HFF-Myc (cell line): Measurements from ENCODE around the gene PPP1R14D.
"Not testable (repeated sequence)": the region's sequence is repeated elsewhere in the genome, so short reads cannot be mapped to it uniquely, and the experiment has no call there.

Experiments
- DNase-seq: peaks from one replicate; pipeline ENCODE4 v3.0.0-alpha.2; 2011; ENCODE audit warnings: low read depth; ENCODE audit errors: extremely low read depth
- H3K4me3 ChIP-seq: replicated peaks from 2 replicates; pipeline ENCODE4 v1.5.1; 2011; ENCODE audit warnings: low read depth, mild to moderate bottlenecking, control low read depth, low read length
- TF ChIP-seq, protein P1 (sequence below): IDR thresholded peaks from 2 replicates; pipeline ENCODE4 v1.5.1; 2012; ENCODE audit warnings: mild to moderate bottlenecking, low read depth, low read length, control low read depth; ENCODE audit errors: missing control alignments

Gene PPP1R14D

DNA sequence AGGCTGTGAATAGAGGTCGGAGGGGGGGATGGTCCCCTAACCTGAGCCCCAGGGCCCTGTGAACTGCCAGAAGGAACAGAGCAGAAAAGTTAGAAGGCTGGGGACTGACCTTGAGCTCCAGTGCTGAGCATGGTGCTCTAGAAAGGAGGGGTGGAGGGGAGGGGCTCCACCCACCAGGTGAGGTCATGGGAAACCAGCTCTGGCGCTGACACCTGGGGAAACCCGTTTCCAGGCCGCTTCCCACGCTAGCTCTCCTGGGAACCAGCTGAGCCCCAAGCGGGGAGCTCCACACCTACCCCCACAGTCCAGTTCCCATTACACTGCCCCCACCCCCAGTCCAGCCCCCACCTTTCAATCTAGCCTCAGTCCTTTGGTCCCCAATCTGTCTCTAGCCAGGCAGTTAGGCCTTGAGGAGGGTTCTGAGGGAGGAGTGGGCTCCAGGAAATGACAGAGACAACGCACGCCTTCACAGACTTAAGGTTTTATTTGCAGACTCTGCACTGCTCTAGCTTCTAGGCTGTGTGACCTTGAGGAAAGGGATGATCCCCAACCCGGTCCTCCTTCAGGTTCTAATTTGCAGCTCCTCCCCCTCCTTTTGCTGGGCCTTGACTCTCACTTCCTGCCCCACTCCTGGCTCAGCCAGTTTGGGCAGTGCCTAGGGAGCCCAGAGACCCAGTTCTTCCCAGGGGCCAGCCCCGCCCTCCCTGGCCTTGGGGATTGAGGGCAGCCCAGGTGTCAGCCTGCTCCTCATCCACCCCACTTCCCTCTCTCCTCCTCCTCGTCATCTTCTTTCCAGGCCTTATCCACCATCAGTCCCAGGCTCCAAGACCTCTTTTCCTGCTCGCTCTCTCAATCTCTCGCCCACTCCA lies 43.5 kb upstream of the PPP1R14D start:
- TF ChIP-seq, protein P1, sequence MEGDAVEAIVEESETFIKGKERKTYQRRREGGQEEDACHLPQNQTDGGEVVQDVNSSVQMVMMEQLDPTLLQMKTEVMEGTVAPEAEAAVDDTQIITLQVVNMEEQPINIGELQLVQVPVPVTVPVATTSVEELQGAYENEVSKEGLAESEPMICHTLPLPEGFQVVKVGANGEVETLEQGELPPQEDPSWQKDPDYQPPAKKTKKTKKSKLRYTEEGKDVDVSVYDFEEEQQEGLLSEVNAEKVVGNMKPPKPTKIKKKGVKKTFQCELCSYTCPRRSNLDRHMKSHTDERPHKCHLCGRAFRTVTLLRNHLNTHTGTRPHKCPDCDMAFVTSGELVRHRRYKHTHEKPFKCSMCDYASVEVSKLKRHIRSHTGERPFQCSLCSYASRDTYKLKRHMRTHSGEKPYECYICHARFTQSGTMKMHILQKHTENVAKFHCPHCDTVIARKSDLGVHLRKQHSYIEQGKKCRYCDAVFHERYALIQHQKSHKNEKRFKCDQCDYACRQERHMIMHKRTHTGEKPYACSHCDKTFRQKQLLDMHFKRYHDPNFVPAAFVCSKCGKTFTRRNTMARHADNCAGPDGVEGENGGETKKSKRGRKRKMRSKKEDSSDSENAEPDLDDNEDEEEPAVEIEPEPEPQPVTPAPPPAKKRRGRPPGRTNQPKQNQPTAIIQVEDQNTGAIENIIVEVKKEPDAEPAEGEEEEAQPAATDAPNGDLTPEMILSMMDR = no peak
- no peak for DNase-seq
- H3K4me3 ChIP-seq = no peak overlapping the region

DNA sequence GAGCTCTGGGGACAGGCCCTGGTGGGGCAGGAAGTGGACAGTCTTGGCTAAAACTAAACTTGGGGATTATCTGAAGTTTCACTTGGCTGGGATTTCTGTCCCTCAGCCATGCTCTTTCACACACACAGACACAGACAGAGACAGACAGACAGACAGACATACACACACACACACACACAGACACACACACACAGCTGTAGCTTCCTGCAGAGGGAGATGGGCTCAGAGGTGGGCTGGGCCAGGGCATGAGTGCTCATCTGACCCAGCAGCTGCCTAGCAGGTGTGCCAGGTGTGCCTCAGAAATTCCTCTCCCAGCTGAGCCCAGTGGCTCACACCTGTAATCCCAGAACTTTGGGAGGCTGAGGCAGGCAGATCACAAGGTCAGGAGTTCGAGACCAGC lies 42.2 kb upstream of the PPP1R14D start:
- DNase-seq = no peak
- TF ChIP-seq, protein P1 = no peak
- no peak overlapping the region for H3K4me3 ChIP-seq

DNA sequence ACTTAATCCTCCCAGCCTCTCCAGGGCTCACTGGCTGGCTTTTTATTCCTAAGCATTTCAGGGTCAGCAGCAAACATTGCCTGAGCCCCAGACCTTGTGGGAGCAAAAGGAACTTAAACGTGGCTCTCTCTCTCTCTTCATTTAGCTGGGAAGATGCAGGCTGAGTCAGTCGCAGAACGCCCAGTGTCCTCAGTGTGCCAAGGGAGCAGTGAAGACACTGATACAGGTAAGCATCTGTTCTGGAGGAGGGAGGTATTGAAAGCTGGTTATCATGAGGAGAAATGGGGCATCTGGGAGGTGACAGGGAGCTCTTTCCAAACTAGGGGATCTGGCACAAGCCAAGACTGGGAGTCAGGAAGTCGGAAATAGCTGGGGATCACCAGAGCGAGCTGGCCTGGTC lies 41.2 kb upstream of the PPP1R14D start:
- TF ChIP-seq, protein P1 = no peak
- DNase-seq = no peak
- H3K4me3 ChIP-seq = no peak overlapping the region

DNA sequence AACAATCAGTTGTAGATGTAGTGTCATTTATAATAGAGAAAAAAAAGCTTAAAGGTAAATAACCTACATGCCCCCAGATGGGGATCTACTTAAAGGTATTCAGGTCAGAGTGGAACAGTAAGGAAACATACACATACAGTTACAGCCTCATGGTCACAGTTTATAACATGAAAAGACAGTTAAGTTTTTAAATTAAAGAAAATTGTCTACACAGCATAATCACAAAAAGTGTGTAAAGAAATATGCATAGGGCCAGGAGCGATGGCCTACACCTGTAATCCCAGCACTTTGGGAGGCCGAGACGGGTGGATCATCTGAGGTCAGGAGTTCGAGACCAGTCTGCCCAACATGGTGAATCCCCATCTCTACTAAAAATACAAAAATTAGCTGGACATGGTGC lies 38.7 kb upstream of the PPP1R14D start:
- H3K4me3 ChIP-seq = no peak overlapping the region
- no peak for DNase-seq
- TF ChIP-seq, protein P1 = no peak

DNA sequence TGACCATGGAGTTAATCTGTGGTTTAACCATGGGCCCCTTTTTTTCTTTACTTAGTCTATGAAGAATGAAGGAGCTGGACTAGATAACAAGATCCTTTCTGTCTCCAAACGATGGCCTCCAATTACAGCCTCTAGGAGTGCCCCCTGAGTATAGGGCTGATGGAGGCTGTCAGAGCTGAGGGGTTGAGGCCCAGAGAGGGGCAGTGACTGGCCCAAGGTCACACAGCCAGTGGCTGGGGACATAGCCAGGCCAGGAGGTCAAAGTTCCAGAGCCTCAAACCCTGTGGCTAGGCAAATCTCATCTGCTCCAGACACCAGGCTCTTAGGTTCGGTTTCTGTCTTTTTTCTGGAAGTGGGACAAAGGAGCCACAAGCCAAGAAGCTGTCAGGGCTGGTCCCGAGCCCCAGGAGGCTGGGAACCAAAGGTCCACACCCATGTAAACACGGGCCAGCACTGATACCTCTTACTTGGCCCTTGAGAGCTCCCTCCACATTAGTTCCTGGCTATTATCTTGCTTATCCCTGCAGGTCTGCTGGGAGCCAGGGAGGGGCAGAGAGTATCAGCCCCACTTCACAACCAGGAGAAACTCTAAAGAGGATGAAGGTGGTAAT lies 35.3 kb upstream of the PPP1R14D start:
- TF ChIP-seq, protein P1 = no peak
- DNase-seq = no peak
- no peak overlapping the region for H3K4me3 ChIP-seq

DNA sequence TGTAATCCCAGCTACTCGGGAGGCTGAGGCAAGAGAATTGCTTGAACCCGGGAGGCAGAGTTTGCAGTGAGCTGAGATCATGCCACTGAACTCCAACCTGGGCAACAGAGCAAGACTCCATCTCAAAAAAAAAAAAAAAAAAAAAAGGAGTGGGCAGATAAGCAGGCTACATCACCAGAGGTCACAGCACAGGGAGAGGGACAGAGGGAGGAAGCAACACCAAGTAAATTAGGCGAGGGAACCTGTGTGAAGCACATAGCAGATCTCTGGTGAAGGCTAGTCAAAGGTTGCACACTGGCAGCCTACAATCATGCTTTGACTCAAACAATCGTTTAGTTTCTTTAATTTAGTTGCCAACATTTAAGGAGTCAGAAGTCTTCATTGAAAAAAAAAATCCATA lies 32.6 kb upstream of the PPP1R14D start:
- H3K4me3 ChIP-seq, DNase-seq: not testable (repeated sequence)

DNA sequence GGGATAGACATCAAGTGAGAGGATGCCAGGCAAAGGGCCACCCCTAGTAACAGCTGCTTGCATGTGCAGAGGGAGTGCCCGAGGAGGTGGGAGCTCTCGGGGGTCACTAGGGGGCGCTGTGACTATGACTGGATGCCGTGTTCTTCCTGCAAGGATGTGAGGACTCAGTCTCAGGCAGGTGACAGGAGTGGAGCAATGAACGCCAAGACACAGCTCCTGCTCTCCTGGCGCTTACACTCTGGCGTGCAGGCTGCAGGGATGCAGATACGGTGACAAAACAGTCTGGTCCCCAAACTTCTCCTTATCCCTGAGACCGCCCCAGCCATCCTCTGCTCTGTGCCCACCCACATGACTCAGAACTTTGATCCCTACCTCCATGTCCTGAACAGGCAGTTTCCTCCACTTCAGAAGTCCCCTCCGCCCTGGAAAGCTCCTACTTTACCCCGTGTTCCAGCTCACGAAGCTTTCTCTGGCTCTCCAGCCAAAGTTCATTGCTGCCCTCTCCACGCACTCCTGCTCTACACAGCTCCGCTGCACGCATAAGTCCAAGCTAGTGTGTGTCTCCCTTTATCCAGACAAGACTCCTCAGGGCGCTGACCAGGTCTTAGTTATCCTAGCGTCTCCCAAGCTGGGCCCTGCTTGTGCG lies 30.8 kb upstream of the PPP1R14D start:
- peak; percentile 45 for DNase-seq
- H3K4me3 ChIP-seq = no peak overlapping the region
- TF ChIP-seq, protein P1 = peak; percentile 94
